Mammary epithelial cell (primary cell): ENCODE results near the gene CPT2.
"Not testable (repeated sequence)": the region's sequence is repeated elsewhere in the genome, so short reads cannot be mapped to it uniquely, and the experiment has no call there.

Experiments
- CTCF ChIP-seq, 2 donors: IDR thresholded peaks in 1 of 2; conservative IDR thresholded peaks in 1 of 2; 2 replicates each; pipeline ENCODE4 v1.5.1; 2011 to 2012; ENCODE audit warnings: inconsistent platforms in 2 of 2, low read length in 2 of 2, mild to moderate bottlenecking in 2 of 2, control low read depth in 1 of 2, low read depth in 1 of 2; ENCODE audit not compliant: insufficient read depth in 1 of 2; ENCODE audit errors: extremely low read depth in 1 of 2
- EZH2 ChIP-seq: IDR thresholded peaks from 2 replicates; pipeline ENCODE4 v1.6.1; 2012; ENCODE audit warnings: low read length, inconsistent platforms, borderline replicate concordance

- TF ChIP-seq CTCF (conservative IDR thresholded peaks at IDR 0.05 in 1 of 2, IDR thresholded peaks at IDR 0.05 in 1 of 2; ENCODE audit: extremely low read depth in 1 of 2, insufficient read depth in 1 of 2, low read depth in 1 of 2, low read length in 2 of 2); EZH2: not testable (repeated sequence)
Observed at GRCh38 chr1:53185955-53186297, 10.7 kb upstream of the CPT2 start.
